22Rv1 (cell line): ENCODE data around the gene CNIH2.

Experiments
- CTCF ChIP-seq: fragments of 450-650 bp; IDR thresholded peaks from 2 replicates; pipeline ENCODE4 v1.5.1; 2017; ENCODE audit warnings: mild to moderate bottlenecking
- ZFX ChIP-seq: fragments of 450-650 bp; IDR thresholded peaks from 2 replicates; pipeline ENCODE4 v1.6.1; 2017; ENCODE audit warnings: antibody characterized with exemption, borderline replicate concordance

GRCh38 chr11:66247801-66248200 is 30.2 kb upstream of the CNIH2 start:
- TF ChIP-seq CTCF: no peak
- TF ChIP-seq ZFX: no peak
